Measurements from ENCODE around the gene HPN.
"Not testable (repeated sequence)": the region's sequence is repeated elsewhere in the genome, so short reads cannot be mapped to it uniquely, and the experiment has no call there.

HPN gene

GRCh38 chr19:35041548-35042055 lies at the start of gene HPN:
Gene HPN (plus strand): TSS chr19:35041721. CDS start chr19:35042507, 786 bp downstream.
- DNase-seq (ENCODE audit: low read depth, low spot score) = no peak

- not testable (repeated sequence) for DNase-seq (ENCODE audit: low read depth, low spot score)
Observed at GRCh38 chr19:34992582-34992981, 48.9 kb upstream of the HPN start.

DNA sequence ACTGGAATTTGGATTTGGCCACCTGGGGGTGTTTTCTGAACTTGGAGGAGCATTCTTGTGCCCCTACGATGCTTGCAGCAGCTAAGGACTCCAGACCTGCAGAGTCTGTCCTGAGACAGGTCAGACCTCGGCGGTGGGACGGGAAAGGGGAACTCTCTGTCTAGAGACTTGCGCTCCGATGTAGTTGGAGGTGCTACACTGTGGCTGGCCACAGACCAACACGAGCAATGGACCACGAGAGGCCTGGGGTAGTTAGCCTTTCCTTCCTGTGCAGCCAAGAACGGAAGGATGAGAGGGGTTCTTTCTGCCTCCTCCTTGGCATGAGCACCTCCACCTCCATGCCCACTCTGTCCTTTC lies 47.3 kb upstream of the HPN start:
- no peak for DNase-seq (ENCODE audit: low read depth, low spot score)

DNA sequence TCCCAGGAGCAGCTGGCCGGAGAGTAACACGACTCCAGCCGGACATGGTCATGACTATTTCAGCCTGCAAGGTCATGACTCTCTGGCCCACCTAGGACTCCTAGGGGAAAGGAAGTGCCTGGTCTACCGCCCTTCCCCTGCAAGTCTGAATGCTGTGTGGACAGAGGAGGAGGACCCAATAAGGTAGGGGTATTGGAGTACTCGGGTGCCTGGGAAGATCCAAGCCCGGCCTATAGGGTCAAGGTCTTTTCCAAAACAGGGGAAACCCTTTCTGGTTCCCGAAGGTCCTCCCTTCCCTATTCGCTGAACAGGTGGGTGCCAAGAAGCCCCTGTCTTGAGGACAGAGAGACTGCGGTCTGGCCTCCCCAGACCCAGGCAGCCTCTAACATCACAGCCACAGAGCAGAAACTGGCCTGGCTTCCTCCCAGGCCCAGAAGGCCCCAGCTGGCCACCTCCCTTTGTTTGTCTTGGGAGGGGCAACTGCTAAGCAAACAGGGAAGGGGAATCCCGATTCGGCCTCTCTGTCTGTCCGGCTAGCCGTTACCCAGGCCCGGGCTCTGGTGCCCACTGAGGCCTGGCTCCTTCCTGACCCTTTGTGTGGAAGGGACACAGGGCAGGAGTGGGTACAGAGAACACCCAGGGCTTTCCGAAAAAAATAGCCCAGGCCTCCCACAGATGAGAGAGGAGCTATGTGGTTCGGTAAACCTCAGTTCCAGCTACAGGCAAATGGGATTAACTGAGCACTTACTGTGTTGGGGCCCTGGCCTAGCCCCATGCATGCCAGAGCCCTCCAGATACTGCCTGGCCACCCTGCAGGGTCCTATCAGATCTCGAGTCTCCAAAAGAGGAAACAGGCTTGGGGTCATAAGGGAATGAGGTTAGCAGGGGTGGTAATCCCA lies 46.6 kb upstream of the HPN start:
- DNase-seq (ENCODE audit: low read depth, low spot score) = no peak

DNA sequence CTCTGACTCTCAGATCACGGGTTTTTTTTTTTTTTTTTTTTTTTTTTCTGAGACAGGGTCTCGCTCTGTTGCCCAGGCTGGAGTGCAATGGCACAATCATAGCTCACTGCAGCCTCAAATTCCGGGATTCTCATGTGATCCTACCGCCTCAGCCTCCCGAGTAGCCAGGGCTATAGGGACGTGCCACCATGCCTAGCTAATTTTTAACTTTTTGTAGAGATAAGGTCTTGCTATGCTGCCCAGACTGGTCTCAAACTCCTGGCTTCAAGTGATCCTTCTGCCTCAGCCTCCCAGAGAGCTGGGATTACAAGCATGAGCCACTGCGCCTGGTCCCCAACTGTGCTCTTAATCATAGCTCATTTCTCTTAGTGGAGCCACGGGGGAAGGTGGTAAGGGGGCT lies 46.0 kb upstream of the HPN start:
- no peak for DNase-seq (ENCODE audit: low read depth, low spot score)

- no peak for DNase-seq (ENCODE audit: low read depth, low spot score)
Observed at GRCh38 chr19:34997071-34997617, 44.4 kb upstream of the HPN start.

GRCh38 chr19:34998224-34998623 lies 43.3 kb upstream of the HPN start:
- not testable (repeated sequence) for DNase-seq (ENCODE audit: low read depth, low spot score)

DNA sequence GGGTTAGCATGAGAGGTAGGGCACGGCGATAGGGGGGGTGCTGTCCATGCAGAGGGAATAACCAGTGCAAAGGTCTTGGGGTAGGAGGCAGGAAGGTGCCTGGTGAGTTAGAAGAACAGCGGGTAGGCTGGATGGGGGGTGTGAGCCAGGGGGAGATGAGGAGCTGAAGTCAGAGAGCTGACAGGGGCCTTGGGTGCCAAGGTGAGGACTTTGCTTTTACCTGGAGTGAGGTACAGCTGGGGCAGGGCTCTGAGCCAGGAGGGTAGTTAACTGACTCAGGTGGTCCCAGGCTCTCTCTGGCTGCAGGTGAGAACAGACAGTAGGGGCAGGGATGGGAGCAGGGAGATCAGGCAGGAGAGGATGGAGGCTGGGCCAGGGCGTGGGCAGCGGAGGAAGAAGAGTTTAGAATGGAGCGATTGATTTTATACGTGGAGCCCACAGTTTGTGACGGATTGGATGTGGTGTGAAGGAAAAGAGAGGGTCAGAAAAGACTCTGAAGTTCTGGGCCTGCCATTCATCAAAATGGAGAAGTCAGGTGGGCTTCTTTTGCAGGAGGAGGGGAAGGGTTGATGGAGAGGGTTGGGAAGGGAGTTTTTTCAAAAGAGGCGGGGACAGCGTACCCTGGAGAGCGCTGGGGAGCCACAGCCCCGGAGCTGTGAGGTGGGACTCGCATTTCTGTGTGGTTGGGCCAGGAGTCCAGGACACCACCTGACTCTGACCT lies 42.6 kb upstream of the HPN start:
- no peak for DNase-seq (ENCODE audit: low read depth, low spot score)

DNA sequence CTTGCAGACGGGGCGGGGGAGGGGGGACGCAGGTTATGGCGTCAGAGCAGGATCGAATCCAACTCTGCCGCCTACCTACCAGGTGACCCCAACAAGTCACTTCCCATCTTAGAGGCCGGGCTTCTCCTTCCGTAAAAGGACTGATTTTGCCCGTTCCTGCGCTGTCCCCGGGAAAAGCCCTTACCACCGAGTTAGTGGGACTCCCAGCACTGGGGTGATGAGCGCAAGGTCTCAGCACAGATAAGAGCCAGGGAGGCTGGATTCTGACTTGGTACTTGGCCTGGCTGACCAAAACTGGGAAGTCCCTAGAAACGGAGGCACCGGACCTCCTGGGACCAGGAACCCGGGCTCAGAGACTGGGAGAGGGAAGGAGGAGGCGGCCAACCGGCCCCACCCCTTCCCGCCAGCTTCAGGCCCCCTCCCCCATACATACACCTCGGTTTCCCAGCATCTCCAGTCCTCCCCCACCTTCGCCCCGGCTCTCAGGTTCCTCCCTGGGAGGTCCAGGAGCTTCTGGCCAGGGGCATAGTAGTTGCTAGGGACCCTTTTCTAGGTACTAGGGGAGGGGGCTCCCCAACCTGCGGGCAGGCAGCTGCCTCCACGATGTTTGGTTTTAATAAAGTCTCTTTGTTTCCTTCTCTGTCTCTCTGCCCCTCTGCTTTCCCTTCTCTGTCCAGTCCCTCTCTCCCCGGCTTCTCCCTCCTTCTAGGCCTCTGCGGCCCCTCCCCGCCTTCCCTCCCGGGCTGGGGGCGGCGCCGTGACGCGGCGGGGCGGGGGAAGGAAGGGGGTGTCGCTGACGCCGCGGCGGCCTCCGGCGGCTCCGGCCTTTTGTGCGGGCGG lies 41.8 kb upstream of the HPN start, which contains the start of gene GRAMD1A:
TSS of gene GRAMD1A (plus strand) at position 826 of the 840 bp plus-strand sequence. CDS start 156 bp downstream, outside the sequence.
- DNase-seq (ENCODE audit: low read depth, low spot score) = peak; percentile 43

DNA sequence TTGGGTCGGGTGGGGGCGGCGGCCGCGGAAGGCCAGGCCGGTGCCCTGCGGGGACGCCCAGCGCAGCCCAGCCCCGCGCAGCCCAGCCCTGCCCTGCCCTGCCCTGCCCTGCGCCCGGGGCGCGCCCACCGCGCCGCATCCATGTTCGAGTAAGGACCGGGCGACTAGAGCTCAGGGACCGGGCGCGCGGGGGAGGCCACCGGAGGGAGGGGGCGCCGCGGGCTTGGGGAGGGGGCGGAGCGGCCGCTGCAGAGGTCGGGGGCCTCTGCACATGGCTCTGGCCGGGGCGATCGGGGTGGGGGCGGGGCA lies 41.2 kb upstream of the HPN start:
- no peak for DNase-seq (ENCODE audit: low read depth, low spot score)

- peak; percentile 38 for DNase-seq (ENCODE audit: low read depth, low spot score)
Observed at GRCh38 chr19:35000647-35001501, 40.6 kb upstream of the HPN start.

GRCh38 chr19:35002037-35002535 lies 39.4 kb upstream of the HPN start:
- DNase-seq (ENCODE audit: low read depth, low spot score) = no peak

GRCh38 chr19:35004517-35005255 lies 36.8 kb upstream of the HPN start:
- DNase-seq (ENCODE audit: low read depth, low spot score) = no peak

DNA sequence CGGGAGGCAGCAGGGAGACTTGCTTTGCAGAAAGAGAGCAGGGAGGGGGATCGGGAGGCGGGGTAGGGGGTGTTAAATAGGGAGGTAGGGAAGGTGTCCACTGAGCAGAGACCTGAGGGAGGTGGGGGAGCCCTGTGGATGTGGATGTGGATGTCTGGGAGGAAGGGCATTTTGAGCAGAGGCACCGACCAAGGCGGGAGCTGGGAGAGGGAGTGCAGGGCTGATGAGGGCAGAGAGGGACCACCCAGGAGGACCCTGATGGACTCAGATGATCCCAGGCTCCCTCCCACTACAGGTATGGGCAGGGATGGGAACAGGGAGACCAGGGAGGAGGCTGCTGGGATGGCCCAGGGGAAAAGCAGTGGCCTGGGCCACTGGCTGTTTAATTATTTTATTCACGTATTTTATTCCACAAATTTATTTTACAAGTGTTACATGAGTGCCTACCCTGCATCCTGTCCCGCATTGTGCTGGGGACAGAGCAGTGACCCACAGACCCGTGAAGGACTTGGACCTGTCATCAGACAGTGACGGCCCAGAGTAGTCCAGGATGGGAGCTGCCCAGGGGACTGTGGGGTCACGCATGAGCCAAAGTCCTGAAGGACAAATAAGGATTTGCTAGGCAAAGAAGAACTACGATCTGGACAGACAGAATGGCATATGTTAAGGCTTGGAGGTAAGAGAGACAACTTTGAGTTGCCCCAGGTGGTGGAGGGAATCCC lies 36.1 kb upstream of the HPN start:
- DNase-seq (ENCODE audit: low read depth, low spot score) = no peak

- DNase-seq (ENCODE audit: low read depth, low spot score) = not testable (repeated sequence)
Observed at GRCh38 chr19:35006007-35006341, 35.5 kb upstream of the HPN start.

DNA sequence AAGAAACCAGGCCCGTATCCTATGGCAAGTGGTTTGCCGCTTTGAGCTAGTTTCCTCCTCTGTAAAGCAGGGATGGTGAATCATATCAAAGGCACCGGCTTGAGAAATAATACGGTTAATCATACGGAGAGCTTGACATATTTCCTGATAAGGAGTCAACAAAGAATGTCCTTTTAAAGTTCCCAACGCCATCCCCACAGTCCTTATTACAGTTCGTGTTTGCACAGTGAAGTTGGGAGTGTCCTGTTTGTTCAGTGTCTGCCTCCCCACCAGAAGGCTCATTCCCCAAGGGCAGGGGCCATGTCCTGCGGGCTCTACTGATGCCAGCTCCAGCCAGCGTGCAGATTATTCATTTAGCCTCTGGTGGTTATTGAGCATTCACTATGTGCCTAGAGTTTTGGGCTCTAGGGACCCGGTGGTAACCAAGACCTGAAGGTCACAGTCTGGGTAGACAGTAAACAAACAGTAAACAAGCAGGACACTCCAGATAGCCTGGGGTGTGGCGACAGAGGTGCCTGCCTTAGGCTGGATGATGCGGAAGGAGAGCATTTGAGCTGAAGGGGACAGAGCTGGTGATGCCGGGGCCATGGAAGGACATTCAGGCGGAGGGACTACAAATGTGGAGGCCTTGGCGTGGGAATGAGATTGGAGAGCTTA lies 35.1 kb upstream of the HPN start:
- DNase-seq (ENCODE audit: low read depth, low spot score) = no peak

DNA sequence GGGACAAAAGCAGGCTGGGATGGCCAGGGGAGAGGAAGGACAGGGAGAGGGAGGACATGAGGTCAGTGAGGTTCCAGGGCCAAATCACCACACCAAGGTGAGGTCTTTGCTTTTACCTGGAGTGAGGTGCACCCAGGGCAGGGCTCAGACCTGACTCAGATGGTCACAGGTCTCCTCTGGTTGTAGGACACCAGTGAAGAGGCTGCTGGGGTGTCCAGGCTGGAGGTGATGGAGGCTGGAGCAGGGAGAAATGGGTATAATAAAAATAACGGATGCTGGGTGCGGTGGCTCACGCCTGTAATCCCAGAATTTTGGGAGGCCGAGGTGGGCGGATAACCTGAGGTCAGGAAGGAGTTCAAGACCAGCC lies 34.5 kb upstream of the HPN start:
- DNase-seq (ENCODE audit: low read depth, low spot score) = no peak

DNA sequence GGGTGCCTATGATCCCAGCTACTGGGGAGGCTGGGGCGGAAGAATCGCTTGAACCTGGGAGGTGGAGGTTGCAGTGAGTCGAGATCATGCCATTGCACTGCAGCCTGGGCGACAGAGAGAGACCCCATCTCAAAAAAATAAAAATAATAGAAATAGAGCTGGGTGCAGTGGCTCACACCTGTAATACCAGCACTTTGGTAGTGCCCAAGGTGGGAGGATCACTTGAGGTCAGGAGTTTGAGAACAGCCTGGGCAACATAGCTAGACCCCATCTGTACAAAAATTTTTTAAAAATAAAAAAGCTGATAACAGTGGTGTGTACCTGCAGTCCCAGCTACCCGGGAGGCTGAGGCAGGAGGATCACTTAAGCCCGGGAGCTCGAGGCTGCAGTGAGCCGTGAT lies 34.1 kb upstream of the HPN start:
- not testable (repeated sequence) for DNase-seq (ENCODE audit: low read depth, low spot score)

DNA sequence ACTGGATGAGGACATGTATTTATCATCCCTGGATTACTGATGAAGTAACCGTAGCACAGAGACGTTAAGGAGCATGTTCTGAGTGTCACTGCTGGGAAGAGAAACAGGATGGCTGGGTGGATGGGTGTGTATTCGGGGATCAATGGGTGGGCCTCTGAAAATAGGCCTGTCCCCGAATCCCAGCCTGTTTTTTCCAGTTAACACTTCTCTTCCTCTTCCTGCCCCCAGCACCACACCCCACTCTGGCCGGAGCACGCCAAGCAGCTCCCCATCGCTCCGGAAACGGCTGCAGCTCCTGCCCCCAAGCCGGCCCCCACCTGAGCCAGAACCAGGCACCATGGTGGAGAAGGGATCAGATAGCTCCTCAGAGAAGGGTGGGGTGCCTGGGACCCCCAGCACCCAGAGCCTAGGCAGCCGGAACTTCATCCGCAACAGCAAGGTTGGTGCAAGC lies 32.6 kb upstream of the HPN start:
- DNase-seq (ENCODE audit: low read depth, low spot score) = no peak

Data from activated CD4-positive, CD25-positive, alpha-beta regulatory T cell treated with anti-CD3 and anti-CD28 coated beads, Interleukin-2, amount 50 U/mL, for 16 hours (primary cell).